ENCODE data around the gene PLXNA4.
"Not testable (repeated sequence)": the region's sequence is repeated elsewhere in the genome, so short reads cannot be mapped to it uniquely, and the experiment has no call there.

PLXNA4 gene

DNA sequence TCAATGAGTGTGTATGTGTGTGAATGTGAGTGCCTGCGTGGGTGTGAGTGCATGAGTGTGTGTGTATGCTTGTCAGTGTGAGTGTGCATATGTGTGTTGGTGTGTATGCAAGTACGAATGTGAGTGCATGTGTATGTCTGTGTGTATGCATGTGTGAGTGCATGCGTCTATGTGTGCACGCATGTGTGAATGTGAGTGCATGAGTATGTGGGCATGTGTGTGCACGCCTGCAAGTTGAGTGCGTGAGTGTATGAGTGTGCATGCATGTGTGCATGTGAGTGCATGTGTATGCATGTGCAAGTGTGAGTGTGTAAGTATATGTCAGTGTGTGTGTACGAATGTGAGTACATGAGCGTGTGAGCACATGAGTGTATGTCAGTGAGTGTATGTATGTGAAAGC lies 399.6 kb downstream of the PLXNA4 start:
- DNase-seq (ENCODE audit: low spot score): no peak

DNA sequence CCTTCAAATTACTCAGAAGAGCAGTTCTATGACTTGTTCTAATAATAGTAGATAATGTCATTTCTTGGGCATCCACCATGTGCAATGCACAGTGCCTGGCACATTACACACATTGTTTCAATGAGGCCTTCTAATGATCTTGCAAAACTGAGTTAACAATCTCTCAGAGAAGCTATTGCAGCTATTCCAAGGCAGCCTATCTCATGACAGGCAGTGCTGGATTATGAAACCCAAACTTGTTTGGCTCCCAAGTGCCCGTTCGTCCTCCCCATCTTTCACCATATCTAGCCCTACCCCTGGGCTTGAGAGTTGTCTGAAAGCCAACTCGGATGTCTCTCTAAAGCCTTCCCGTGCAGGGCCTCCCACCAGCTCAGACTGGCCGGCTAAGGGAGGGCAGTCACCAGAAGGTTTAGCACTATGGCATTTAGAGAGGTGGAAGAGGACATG lies 405.1 kb downstream of the PLXNA4 start:
- DNase-seq (ENCODE audit: low spot score): no peak

DNA sequence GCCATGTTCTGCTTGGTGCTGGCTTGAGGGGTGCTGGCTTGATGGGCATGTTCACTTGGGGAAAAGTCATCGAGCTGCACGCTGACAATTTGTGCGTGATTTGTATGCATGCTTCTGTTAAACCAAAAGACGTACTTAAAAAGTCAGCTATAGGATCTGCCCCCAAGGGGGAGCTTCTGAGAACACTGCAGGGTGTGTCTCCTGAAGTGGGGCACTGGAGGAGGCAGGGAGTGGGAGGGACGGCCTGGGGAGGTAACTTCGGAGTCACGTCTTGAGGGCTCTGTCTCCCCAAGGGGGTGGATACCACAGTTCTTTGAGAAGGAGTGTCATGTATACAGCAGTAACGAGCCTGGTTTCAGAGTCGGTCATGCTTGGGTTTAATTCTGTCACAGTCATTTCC lies 406.5 kb downstream of the PLXNA4 start:
- DNase-seq (ENCODE audit: low spot score): no peak

DNA sequence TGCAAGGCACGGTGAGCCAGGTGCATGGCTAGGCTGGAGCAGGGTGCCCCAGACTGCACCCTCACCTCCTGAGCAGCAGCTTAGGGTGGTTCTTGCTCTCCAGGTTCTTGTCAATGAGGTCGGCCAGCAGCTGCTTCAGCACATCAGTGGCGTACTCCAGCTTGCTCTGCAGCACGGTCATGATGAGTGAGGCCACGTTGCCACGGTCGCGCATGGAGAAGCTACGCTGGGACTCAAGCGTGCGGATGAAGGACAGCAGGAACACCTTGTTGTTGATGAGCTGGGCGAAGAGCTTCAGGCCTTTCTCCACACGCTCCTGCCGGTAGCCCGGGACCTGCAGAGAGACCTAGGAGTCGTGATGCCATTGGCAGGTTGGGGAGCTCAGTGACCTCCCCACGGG lies 408.0 kb downstream of the PLXNA4 start:
- DNase-seq (ENCODE audit: low spot score): no peak

DNA sequence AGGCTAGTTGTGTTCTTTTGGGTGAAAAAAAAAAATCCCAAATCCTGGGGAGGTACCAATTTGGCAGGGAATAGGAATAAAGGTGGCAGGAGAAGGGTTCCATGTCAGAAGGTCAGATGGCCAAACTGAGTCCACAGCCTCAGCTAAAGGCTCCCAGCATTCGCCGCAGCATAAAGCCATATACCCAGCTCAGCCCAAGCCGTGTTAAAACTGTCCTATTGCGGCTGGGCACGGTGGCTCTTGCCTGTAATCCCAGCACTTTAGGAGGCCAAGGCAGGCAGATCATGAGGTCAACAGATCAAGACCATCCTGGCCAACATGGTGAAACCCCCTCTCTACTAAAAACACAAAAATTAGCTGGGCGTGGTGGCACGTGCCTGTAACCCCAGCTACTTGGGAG lies 410.6 kb downstream of the PLXNA4 start:
- DNase-seq (ENCODE audit: low spot score): not testable (repeated sequence)

DNA sequence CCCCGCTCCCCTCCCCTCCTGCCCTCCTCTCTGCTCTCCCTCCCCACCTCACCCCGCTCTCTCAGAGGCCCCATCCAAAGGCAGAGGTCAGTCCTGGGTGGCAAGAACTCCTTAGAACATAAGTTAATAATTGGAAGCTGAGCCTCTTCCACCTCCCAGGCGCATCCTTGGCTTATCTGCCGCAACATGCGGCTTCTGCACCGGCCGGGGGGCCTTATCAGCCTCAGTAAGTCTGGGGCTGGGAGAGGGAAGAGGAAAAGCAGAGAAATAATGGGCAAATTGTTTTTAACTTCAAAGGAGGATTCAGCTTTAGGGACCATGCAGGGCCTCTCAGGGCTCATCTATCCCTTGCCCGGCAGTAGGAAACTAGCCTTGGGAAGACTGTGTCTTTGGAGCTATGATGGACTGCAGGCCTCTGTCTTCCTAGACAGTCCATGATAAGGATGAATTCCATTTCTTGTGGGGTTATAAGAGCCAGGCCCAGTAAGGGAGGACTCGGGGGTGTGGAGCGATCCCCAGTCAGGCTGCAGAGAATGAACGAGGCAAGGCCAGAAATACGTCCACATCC lies 411.6 kb downstream of the PLXNA4 start:
- no peak for DNase-seq (ENCODE audit: low spot score)

DNA sequence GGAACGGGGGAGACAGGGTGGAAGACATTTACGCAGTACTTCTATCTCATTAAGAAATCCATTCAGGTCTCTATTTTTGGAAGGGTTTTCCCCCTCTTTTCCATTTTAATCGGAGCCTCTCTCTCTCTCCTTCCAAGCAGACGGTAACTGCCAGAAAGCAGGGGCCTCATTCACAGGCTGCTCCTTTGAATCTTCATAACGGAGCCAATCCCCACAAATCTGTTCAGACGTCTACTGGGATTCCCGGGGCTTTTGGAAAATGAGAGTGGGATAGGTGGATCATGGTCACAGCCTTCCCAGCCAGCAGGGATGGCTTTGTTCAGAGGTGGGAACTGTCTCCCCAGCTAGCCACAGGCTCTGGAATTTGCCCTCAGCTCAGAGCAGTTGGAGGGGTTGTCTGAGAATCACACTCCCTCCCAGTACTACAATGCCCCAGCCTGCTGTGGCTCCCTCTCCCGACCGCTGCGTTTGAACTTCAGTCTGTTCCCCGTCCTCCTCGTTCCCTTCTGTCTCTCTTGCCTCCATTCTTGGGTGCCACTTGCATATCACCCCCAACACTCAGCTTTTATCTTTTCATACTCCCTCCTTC lies 413.6 kb downstream of the PLXNA4 start:
- no peak for DNase-seq (ENCODE audit: low spot score)

DNA sequence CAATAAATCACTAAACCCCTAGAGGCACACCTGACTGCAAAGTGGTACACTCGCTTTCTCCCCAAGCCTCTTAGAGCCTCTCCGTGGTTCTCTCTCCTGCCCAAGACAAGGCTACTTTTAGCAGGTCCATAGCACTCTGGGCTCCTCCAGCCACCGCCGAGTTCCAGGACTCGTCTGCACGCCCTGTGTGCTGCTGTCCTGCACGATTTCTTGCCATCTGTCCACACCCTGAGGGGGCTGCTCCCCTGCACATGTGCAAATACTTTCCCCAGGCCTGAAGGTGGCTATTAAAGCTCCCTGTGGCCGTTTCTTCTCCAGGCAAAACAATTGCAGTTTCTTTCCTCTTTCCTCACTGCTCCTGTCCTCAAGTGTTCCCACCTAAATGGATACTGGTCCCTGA lies 414.3 kb downstream of the PLXNA4 start:
- no peak for DNase-seq (ENCODE audit: low spot score)

DNA sequence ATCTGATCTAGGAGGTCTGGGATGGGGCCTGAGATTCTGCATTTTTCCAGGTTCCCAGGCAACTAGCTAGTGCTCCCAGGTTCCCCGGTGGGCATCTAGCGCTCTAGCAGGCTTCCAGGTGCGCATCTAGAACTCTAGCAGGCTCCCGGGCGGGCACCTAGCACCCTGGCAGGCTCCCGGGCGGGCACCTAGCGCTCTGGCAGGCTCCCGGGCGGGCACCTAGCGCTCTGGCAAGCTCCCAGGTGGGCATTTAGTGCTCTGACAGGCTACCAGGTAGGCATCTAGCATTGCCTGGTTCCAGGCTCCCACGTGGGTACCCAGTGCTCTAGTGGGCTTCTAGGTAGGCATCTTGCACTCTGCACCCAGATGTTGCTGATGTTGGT lies 414.7 kb downstream of the PLXNA4 start:
- no peak for DNase-seq (ENCODE audit: low spot score)

DNA sequence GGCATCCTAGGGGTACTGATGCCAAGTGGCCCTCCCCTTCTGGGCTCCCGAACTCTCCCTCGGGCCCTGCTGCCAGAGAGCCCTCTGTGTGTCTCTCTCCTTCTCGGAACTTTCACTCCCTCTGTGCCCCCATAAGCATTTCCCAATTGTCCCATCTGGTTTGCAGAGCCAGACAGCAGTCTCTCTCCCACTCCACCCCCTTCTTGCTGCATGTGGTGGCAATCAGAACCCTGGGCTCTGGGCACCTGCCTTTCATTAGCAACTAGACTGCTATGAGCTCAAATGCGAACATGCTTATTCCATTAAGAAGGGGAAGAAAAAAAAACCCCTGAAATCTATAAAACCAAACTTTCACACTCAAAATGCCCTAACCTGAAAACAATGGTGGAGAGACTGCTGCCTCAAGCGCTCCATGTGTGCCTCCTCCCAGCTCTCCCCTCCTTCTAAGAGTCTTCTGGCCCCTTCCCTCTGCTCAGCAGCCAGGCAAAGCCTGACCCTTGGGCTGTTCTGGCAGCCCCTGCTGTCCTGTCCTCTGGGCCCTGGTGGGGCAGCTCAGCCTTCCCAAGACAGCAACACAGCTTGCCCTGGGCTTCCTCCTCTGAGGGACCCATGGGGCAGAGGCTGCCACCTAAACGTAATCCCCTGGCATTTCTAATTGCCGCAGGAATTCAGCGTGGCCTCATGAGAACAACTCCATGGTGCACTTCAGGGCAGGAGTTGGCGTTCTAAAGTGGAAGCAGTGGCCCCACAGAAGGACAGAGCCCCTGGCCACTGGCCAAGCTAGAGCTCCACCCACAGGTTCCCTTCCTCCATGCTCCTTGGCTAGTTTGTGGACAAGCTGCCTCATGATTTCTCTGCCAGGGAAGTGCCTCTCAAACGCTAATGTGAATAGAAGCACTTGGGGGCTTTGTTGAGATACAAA lies 415.4 kb downstream of the PLXNA4 start:
- DNase-seq (ENCODE audit: low spot score): no peak

DNA sequence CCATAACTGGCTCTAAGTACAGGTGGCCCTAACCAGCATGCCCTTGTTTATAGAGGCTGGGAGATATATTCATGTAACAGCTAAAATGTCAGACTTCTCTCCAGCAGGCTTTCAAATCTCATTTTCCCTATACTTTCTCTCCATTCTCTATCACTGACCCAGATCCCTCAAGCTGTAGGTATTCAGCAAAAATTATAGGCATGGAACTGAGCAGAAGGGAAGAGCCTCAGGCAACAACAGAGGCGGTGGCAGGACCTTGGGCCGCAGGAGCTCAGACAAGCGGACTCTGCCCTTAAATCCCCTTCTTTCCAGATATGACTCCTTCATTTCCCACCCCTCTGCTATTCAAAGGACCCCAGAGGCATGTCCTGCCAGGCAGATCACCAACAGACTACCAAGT lies 417.4 kb downstream of the PLXNA4 start:
- no peak for DNase-seq (ENCODE audit: low spot score)

DNA sequence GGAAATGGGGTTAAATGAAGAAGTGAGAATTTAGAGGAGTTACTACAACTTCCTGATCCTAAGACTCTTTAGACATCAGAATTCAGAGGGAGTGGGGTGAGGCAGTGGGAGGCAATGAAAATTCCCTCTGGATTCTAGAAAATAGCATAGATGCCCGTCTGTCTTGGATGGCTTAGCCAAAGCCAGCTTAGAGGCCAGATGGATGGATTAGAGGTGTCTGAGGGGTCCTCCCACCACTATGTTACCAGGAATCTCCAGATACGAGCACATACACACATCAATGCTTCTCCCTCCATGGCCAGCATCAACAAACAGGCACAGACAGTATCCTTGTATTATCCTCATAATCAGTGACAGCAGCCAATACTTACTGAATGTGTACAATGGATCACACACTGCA lies 418.1 kb downstream of the PLXNA4 start:
- DNase-seq (ENCODE audit: low spot score): no peak

DNA sequence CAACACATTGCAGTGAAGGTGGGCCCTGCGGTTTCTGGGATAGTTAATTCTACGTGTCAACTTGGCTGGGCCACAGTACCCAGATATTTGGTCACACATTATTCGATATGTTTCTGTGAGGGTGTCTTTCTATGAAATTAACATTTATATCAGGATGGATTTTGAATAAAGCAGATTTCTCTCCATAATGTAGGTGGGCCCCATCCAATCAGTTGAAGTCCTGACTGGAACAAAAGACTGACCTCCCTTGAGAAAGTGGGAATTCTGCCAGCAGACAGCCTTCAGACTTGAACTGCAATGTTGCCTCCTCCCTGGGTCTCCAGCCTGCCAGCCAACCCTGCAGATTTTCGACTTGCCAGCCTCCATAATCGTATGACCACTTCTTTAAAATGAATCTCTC lies 420.6 kb downstream of the PLXNA4 start:
- no peak for DNase-seq (ENCODE audit: low spot score)

DNA sequence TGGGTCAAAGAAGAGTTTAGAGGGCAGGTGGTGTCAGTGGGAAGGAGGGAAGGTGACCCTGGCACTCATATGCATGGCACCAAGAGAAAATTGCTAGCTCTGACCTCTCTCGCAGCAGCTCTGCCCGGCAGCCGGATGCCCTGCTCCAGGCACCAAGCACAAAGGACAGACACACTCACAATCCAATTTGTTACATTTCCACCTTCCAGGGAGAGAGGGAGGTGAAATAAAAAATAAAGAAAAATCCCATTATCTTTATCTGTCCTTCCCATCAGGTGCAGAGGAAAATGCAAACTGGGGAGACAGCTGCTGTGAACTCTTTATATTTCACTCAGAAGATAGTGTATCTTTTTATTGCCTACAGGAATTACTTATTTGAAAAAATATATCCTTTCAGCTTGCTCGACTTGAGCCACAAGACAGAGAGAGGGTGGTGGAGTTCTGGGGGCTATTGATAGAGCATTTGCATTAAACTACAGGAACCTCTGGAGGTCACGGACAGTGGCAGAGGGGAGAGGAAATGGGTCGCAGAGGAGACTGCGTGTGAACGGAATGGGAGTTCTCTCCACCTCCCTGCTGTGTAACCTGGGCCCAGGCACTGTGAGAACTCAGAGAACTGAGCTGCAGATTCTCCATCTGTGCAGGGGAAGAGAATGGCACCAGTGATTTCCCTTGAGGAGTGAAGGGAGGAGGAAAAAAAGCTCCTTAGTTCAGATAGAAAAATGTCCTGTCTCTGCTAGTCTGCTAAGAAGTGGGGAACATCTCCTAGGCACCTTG lies 421.4 kb downstream of the PLXNA4 start:
- DNase-seq (ENCODE audit: low spot score): no peak

DNA sequence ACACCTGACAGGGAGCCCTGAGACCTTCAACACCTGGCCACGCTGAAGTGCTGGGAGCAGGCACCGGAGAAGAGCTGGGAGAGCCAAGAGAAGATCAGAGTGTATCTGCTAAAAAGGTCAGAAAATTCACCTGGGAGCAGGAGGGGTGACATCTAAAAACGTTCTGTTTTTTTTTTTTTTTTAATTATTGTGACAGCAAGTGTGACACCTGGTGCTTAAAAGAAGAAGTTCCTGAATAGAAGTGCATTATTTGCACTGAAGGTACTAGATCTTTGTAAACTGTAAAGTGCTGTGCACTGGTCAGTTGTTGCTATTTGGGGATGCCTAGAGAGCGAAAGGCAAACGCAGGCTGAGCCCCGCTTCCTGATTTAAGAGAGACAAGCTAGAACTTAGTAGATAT lies 422.0 kb downstream of the PLXNA4 start:
- no peak for DNase-seq (ENCODE audit: low spot score)

DNA sequence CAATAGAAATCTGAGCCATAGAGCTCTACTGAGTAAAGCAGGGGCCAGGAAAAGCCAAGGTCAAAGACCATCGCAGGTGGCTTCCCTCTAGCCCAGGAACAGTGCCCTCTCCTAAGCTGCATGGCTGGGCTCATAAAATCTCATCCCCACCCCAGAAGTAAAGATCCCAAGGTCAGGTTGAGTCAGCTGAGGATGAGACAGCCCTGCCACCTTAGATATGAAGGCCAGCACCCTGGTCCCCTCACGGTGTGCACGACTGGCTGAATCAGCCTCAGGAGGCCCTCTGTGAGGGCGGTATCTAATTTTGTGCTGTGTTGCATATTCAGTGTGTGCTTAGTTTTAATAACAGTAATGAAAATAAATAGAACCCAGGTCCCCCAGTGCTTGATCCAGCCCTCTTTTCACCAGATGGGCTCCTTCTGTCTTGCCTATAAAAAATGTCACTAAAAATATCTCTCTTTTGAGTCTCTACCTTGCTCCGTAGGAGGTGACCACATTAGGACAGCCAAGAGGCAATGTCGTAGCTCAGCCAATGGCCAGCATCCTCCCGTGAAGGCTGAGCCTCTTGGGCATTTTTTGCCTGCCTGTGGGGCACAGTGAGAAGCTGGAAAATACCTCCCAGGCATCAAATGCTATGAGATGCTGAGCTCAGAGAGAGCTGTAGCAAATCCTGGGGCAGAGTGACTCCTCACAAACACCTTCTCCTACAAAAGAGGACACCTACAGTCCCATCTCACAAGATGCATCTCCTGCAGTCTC lies 424.0 kb downstream of the PLXNA4 start:
- no peak for DNase-seq (ENCODE audit: low spot score)

DNA sequence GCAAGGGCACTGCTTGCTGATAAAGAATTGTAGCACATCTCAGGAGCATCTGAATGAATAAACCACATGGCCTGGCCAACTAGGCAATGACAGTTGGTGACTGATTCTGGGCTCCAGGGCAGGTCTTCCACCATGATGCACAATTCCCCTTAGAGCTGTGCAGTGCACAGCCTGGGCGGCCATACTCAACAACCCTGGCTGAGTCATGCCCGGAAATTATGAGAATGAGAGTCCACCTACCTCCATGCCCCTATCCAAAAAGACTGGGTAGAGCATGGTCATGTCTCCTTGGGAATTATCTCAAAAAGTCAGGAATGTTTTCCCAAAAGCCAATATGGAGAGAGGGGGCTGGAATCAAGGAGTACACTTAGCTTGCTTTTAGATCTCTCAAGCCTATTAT lies 425.6 kb downstream of the PLXNA4 start:
- no peak for DNase-seq (ENCODE audit: low spot score)

DNA sequence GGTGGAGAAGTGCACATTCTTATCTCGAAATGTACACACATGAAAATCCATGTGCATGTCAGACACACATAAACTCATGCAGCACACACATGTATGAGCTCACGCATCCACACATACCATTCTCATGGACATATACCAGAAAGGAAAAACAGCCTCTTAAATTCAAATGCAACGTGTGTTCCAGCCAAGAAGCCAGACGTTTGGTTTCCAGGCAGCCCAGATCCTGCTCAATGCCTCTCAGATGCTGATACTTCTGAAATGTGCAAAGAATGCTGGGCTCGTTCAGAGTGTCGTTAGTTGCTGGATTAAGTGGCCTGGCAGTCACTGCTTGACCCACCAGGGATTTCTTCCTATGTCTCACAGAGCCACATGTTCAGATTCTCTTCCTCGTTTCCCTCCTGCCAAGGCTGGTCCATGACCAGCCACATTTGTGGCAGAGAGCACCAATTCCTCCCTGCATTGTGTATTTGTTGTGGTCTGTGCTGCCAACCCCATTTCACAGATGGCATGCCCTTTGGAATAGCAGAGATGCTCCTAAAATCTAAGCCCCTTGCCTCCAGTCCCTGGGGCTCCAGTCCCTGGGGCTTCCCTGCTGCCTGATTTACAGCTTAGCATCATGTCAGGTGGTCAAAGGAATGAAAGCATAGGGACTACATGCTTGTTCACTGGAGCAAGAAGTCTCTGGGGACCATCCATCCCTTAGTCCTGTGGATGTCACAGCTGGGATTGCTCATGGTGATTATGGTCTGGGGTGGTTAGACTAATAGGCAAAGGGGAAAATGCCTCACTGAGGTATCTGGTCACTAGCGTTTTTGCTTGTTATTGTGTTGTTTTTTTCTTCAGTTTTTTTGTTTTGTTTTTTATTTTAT lies 426.6 kb downstream of the PLXNA4 start:
- no peak for DNase-seq (ENCODE audit: low spot score)

DNA sequence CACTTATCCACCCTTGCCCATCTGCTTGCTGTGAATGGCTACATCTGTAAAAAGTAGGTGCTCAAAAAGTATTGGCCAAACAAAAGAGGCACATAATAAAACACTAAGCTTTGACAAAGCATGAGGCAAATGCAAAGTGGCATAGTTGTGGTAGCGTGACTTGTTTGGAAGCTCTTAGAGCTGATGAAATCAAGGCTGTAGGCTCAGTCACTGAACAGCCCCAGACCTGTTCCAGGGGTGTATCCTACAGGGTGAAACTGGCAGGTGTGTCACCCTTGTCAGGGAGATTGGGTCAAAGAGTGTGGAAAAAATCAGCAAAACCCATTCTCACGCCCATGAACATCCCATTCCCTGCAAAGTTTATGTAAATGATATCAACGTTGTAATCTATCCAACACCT lies 427.4 kb downstream of the PLXNA4 start:
- DNase-seq (ENCODE audit: low spot score): no peak

DNA sequence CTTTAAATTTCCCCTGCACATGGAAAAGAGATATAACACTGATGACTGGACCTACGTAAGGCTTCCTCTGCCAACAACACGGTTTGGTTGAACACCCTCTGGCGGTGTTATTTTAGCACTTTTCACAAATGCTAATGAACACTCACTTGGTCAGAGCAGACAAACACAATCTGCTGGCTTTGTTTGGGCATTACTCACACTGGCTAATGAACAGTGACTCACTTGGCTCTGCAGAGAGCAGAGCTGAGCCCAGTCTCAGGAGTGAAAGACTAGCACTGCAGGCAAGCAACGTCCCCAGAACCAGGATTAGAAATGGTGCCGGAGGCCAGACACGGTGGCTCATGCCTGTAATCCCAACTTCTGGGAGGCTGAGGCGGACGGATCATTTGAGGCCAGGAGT lies 430.8 kb downstream of the PLXNA4 start:
- DNase-seq (ENCODE audit: low spot score): no peak

DNA sequence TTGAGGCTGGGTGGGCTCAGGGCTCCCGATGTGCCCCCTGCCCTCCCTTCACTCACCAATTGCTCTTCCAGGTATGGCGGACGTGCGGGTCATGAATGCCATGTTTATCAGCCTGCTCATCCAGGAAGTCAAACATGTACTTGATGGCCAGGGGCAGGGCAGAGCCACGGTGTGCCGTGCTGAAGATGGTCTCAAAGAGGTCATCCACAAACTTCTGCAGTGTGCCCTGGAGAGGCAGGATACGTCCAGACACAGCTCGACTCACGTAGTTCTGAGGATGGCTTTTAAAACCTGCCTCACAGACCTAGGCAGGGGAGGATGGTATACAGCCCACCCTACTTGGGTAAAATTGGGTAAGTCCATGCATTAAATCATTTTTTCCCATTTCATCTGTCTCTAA lies 431.2 kb downstream of the PLXNA4 start:
- no peak for DNase-seq (ENCODE audit: low spot score)
